OCI-LY3 (cell line): ENCODE measurements around the gene METTL4.

Experiments used
- EZH2phosphoT487 ChIP-seq: fragments of 200-600 bp; shearing (Covaris generic); IDR thresholded peaks from 2 replicates; pipeline ENCODE4 v1.6.1; 2018; ENCODE audit warnings: antibody characterized with exemption, mixed run types, low read depth
- TF ChIP-seq, protein P1 (sequence below): fragments of 200-600, 300-600 bp; sonication (generic); IDR thresholded peaks from 2 replicates; pipeline ENCODE4 v1.5.1; 2014; ENCODE audit warnings: antibody characterized with exemption, low read length, low read depth

DNA sequence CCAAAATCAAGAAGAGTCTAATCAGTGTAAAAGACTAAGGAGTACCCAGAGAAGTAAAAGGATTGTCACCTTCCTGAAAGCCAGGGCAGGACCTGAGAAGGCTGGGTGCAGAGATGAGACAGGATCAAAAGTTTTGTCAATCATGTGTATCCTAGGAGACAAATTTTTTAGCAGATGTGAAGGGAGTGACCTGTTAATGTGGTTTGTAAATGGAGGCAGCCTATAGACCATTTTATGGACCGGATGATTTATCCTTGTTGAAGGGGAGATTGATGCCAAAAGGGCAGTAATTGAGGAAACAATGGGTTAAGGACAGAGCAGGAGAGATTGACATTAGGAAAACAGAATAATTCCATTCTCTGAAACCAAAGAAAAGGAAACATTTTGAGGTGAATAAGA is 865 bp upstream of the METTL4 start:
- TF ChIP-seq, protein P1, sequence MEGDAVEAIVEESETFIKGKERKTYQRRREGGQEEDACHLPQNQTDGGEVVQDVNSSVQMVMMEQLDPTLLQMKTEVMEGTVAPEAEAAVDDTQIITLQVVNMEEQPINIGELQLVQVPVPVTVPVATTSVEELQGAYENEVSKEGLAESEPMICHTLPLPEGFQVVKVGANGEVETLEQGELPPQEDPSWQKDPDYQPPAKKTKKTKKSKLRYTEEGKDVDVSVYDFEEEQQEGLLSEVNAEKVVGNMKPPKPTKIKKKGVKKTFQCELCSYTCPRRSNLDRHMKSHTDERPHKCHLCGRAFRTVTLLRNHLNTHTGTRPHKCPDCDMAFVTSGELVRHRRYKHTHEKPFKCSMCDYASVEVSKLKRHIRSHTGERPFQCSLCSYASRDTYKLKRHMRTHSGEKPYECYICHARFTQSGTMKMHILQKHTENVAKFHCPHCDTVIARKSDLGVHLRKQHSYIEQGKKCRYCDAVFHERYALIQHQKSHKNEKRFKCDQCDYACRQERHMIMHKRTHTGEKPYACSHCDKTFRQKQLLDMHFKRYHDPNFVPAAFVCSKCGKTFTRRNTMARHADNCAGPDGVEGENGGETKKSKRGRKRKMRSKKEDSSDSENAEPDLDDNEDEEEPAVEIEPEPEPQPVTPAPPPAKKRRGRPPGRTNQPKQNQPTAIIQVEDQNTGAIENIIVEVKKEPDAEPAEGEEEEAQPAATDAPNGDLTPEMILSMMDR: no peak
- TF ChIP-seq EZH2phosphoT487: no peak
